Fibroblast of pulmonary artery (primary cell): ENCODE data around the gene PACS1.
"Not testable (repeated sequence)": the region's sequence is repeated elsewhere in the genome, so short reads cannot be mapped to it uniquely, and the experiment has no call there.

ENCODE experiments used
- DNase-seq: peaks from one replicate; pipeline ENCODE4 v3.0.0-alpha.2; 2010; ENCODE audit warnings: low read depth
- H3K4me3 ChIP-seq: replicated peaks from 2 replicates; pipeline ENCODE4 v1.5.1; 2011; ENCODE audit warnings: low read depth, mild to moderate bottlenecking, control low read depth, low read length, moderate library complexity
- TF ChIP-seq, protein P1 (sequence below): IDR thresholded peaks from 2 replicates; pipeline ENCODE4 v1.5.1; 2011; ENCODE audit warnings: mild to moderate bottlenecking, control low read depth, low read length, inconsistent platforms; ENCODE audit errors: missing control alignments

The PACS1 gene

GRCh38 chr11:66083767-66084166, 13.7 kb downstream of the PACS1 start:
- no peak for DNase-seq
- TF ChIP-seq, protein P1, sequence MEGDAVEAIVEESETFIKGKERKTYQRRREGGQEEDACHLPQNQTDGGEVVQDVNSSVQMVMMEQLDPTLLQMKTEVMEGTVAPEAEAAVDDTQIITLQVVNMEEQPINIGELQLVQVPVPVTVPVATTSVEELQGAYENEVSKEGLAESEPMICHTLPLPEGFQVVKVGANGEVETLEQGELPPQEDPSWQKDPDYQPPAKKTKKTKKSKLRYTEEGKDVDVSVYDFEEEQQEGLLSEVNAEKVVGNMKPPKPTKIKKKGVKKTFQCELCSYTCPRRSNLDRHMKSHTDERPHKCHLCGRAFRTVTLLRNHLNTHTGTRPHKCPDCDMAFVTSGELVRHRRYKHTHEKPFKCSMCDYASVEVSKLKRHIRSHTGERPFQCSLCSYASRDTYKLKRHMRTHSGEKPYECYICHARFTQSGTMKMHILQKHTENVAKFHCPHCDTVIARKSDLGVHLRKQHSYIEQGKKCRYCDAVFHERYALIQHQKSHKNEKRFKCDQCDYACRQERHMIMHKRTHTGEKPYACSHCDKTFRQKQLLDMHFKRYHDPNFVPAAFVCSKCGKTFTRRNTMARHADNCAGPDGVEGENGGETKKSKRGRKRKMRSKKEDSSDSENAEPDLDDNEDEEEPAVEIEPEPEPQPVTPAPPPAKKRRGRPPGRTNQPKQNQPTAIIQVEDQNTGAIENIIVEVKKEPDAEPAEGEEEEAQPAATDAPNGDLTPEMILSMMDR: no peak
- H3K4me3 ChIP-seq: no peak overlapping the region

GRCh38 chr11:66084821-66085475, 14.9 kb downstream of the PACS1 start:
- TF ChIP-seq, protein P1: no peak
- DNase-seq: no peak
- H3K4me3 ChIP-seq: no peak overlapping the region

GRCh38 chr11:66087148-66087908, 17.3 kb downstream of the PACS1 start:
- no peak for DNase-seq
- no peak overlapping the region for H3K4me3 ChIP-seq
- TF ChIP-seq, protein P1: no peak

GRCh38 chr11:66089067-66089466, 19.0 kb downstream of the PACS1 start:
- DNase-seq: no peak
- TF ChIP-seq, protein P1: no peak
- H3K4me3 ChIP-seq: no peak overlapping the region

DNA sequence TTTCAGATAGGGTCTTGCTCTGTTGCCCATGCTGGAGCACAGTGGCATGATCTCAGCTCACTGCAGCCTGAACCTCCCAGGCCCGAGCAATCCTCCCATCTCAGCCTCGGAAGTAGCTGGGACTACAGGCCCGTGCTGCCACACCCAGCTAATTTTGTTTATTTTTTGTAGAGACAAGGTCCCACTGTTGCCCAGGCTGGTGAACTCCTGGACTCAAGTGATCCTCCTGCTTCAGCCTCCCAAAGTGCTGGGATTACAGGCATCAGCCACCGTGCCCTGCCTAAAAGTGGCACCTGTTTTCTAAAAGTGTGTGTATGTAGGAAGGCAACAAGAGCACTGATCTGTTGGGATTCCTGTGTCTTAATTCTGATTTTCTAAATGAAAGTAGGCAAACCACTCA, 20.2 kb downstream of the PACS1 start:
- DNase-seq: no peak
- no peak overlapping the region for H3K4me3 ChIP-seq
- TF ChIP-seq, protein P1: no peak

- not testable (repeated sequence) for DNase-seq, H3K4me3 ChIP-seq
Observed at GRCh38 chr11:66092125-66092524, 22.1 kb downstream of the PACS1 start.

DNA sequence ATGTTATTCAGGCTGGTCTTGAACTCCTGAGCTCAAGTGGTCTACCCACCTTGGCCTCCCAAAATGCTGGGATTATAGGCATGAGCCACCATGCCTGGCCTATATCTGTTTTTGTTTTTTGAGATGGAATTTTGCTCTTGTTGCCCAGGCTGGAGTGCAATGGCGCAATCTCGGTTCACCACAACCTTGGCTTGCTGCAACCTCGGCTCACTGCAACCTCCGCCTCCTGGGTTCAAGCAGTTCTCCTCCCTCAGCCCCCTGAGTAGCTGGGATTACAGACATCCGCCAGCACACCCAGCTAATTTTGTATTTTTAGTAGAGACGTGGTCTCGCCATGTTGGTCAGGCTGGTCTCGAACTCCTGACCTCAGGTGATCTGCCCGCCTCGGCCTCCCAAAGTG, 29.7 kb downstream of the PACS1 start:
- not testable (repeated sequence) for H3K4me3 ChIP-seq, DNase-seq
